HepG2 (cell line): Measurements from ENCODE around the gene C1QL3. TPM values are rescaled to one million over a fixed set of nuclear protein-coding genes. Genes with fewer than 3 reads are reported as not detected.
A peak's percentile ranks its signal among the peaks of the same experiment; 100 is the strongest.

Source experiments
- ATAC-seq: fragments of 200-7000 bp; cut with Tn5 transposase; 3 replicates; pipeline ENCODE4 v1.9.1; 2020; ENCODE audit warnings: mild to moderate bottlenecking, moderate library complexity
- BruUV-seq: library from RNA; stranded (reverse); fragments of 400-500 nt; replicated peaks from 2 replicates; lab custom pipeline; 2021; lab: Mats Ljungman, UMichigan
- CTCF ChIA-PET: fragments of 300-600 bp; formaldehyde crosslinking; extraction: SDS; loops from one replicate; lab custom pipeline; 2021; ENCODE audit warnings: low total read pairs, inconsistent platforms, low intra/inter-chr PET ratio; lab: Yijun Ruan, JAX
- POLR2A ChIA-PET: fragments of 350-600 bp; sonication (Branson Sonifier 250); formaldehyde crosslinking; loops from one replicate; lab custom pipeline; 2020; ENCODE audit warnings: antibody characterized with exemption, inconsistent platforms; lab: Yijun Ruan, JAX
- DNase-seq: peaks from one replicate; pipeline ENCODE4 v3.0.0-alpha.2; 2015; ENCODE audit warnings: low spot score
- FAIRE-seq: peaks from 3 replicates; lab custom pipeline; 2011; peaks lifted over from hg19 to GRCh38; lab: Jason Lieb, UNC
- H2AFZ ChIP-seq: one replicate; pipeline ENCODE4 v1.6.1; 2011; ENCODE audit warnings: low read length, inconsistent platforms
- H3K27ac ChIP-seq: fragments of 300-600 bp; 3 replicates; pipeline ENCODE4 v1.8.0; 2011; ENCODE audit warnings: mixed run types, mild to moderate bottlenecking, mixed read lengths, low read length, inconsistent platforms; ENCODE audit not compliant: insufficient read depth; ENCODE audit errors: extremely low read length
- H3K27me3 ChIP-seq, 2 experiments: fragments of 200-600 bp in 1 of 2; 2 replicates in 1 of 2; 3 replicates in 1 of 2; pipeline versions ENCODE4 v1.6.0 to v1.8.0; 2011; ENCODE audit warnings: low read length in 2 of 2, mild to moderate bottlenecking in 2 of 2, moderate library complexity in 2 of 2, inconsistent platforms in 1 of 2; ENCODE audit not compliant: insufficient read depth in 2 of 2, control insufficient read depth in 1 of 2
- H3K36me3 ChIP-seq, 2 experiments: fragments of 200-600 bp in 1 of 2; replicated peaks in 1 of 2; 2 replicates in 1 of 2; 3 replicates in 1 of 2; pipeline versions ENCODE4 v1.5.1 to v1.8.0; 2011; ENCODE audit warnings: low read length in 2 of 2, inconsistent platforms in 1 of 2; ENCODE audit not compliant: insufficient read depth in 2 of 2, control insufficient read depth in 1 of 2
- H3K4me1 ChIP-seq: 2 replicates; pipeline ENCODE4 v1.5.1; 2012; ENCODE audit warnings: low read length, inconsistent platforms; ENCODE audit not compliant: insufficient read depth
- H3K4me2 ChIP-seq: 2 replicates; pipeline ENCODE4 v1.6.0; 2011; ENCODE audit warnings: low read depth, low read length, inconsistent platforms
- H3K4me3 ChIP-seq, 3 experiments: fragments of 200-600 bp in 1 of 3; sonication (generic), shearing (Covaris generic) in 1 of 3; replicated peaks in 1 of 3; 2 replicates each; pipeline ENCODE4 v1.5.1; 2011 to 2016; ENCODE audit warnings: low read length in 3 of 3, inconsistent platforms in 2 of 3, low read depth in 2 of 3, mild to moderate bottlenecking in 2 of 3, control low read depth in 1 of 3, mixed read lengths in 1 of 3; ENCODE audit not compliant: insufficient read depth in 1 of 3
- H3K79me2 ChIP-seq: one replicate; pipeline ENCODE4 v1.6.1; 2011; ENCODE audit warnings: low read length, inconsistent platforms; ENCODE audit not compliant: insufficient read depth
- H3K9ac ChIP-seq: 2 replicates; pipeline ENCODE4 v1.6.0; 2011; ENCODE audit warnings: mild to moderate bottlenecking, low read depth, low read length, inconsistent platforms; ENCODE audit not compliant: insufficient read depth
- H3K9me3 ChIP-seq: 2 replicates; pipeline ENCODE4 v1.5.1; 2012; ENCODE audit warnings: mild to moderate bottlenecking, low read length
- H4K20me1 ChIP-seq: 2 replicates; pipeline ENCODE4 v1.6.0; 2011; ENCODE audit warnings: inconsistent platforms, mild to moderate bottlenecking, low read length, moderate library complexity; ENCODE audit not compliant: insufficient read depth
- BCL6 ChIP-seq: IDR thresholded peaks from 2 replicates; pipeline ENCODE4 v1.6.1; 2016; ENCODE audit warnings: missing genetic modification reagents, missing compliant biosample characterization
- CTCF ChIP-seq: sonication (generic); formaldehyde crosslinking; IDR thresholded peaks from 2 replicates; pipeline ENCODE4 v1.5.0; 2020; ENCODE audit warnings: mild to moderate bottlenecking, missing genetic modification reagents, moderate library complexity
- HHEX ChIP-seq: IDR thresholded peaks from 2 replicates; pipeline ENCODE4 v1.6.1; 2016; ENCODE audit warnings: control low read depth
- HNRNPH1 ChIP-seq: fragments of 200-400 bp; formaldehyde crosslinking; optimal IDR thresholded peaks from 2 replicates; pipeline ENCODE3; 2017; ENCODE audit warnings: mild to moderate bottlenecking, low read depth, low read length
- STAG1 ChIP-seq: sonication (generic); formaldehyde crosslinking; IDR thresholded peaks from 2 replicates; pipeline ENCODE4 v1.4.0; 2020; ENCODE audit warnings: missing genetic modification reagents
- TAF15 ChIP-seq: fragments of 200-400 bp; formaldehyde crosslinking; IDR thresholded peaks from one replicate; pipeline ENCODE4 v1.6.1; 2018; ENCODE audit warnings: mild to moderate bottlenecking, low read depth, low read length; ENCODE audit not compliant: poor library complexity, severe bottlenecking
- ZNF407 ChIP-seq: sonication (generic); formaldehyde crosslinking; IDR thresholded peaks from one replicate; pipeline ENCODE4 v1.5.1; 2020; ENCODE audit warnings: mild to moderate bottlenecking, missing genetic modification reagents; ENCODE audit errors: not compliant biosample characterization
- WGBS: methylation state at CpG from one replicate; pipeline ENCODE4 v1.1.6; 2017; ENCODE audit warnings: low lambda C conversion rate; 5-methylcytosine and 5-hydroxymethylcytosine counted together
- in situ Hi-C: cut with HindIII; loops from 2 replicates; pipeline ENCODE4 v1.10.0; 2017; ENCODE audit warnings: low pct_unique_long_range_greater_than_20kb; ENCODE audit not compliant: extremely low pct_ligation_motif_present
- intact Hi-C: fragments of 100-400 bp; cut with micrococcal nuclease; formaldehyde crosslinking; loops from one replicate; pipeline ENCODE4 v1.10.0; 2022; ENCODE audit not compliant: unreplicated experiment
- polyA plus RNA-seq, 8 experiments: library from polyadenylated mRNA; depleted of rRNA in 3 of 8; stranded (reverse) in 7 of 8; unstranded in 1 of 8; fragments of >200 nt; fragmentation: Illumina TruSeq in 4 of 8; extraction: Trizol in 4 of 8; gene quantifications; 2 replicates each; pipeline versions ENCODE4 v1.2.1 to v1.2.3, GENCODE V29; 2011 to 2016; ENCODE audit warnings: low read depth in 4 of 8, missing spikeins in 1 of 8, mixed read lengths in 1 of 8; ENCODE audit not compliant: insufficient read depth in 1 of 8
- total RNA-seq, 5 experiments: library from RNA; depleted of rRNA; stranded (reverse); fragments of >200 nt; fragmentation: Illumina TruSeq; extraction: Trizol; gene quantifications; 2 replicates each; pipeline ENCODE4 v1.2.3, GENCODE V29; 2016; ENCODE audit warnings: low read depth in 1 of 5

C1QL3 gene
- total and polyA plus RNA-seq, 2 of the 13 experiments (the other 11 are each of a cell fraction or from before 2014, with no cell fraction given), result not detected

- no peak for TF ChIP-seq ZNF407 (CRISPR knock-in tag)
Measured at GRCh38 chr10:16527452-16527851, 5.8 kb upstream of the C1QL3 start (continued).

GRCh38 chr10:16520900-16521299, 779 bp downstream of the C1QL3 start:
- in situ Hi-C loops, result no loop called here
- peak; percentile 81 for ATAC-seq
- Histone ChIP-seq H3K79me2 (no peaks in the 10 kb centered on the region), H3K9ac (no peak overlapping the region)
- POLR2A ChIA-PET, result no interaction called here
- TF ChIP-seq HNRNPH1 (no peak), BCL6 (CRISPR knock-in tag) (no peak), HHEX (CRISPR knock-in tag) (no peak), TAF15 (no peak), CTCF (CRISPR knock-in tag) (peak; percentile 48), STAG1 (CRISPR knock-in tag) (peak; percentile 38)
- TF ChIP-seq, all 625 proteins: peak for 2
- Histone ChIP-seq H3K9me3 (no peaks in the 10 kb centered on the region), H3K4me3 (peak overlapping the region; percentile 19 to 48 (median 34); a peak in 4 of 6 replicates), H3K27me3 (peaks cover 1 to 30% of the 10 kb centered on the region in 2 experiments; a peak in 2 of 5 replicates), H3K27ac (no peak overlapping the region), H4K20me1 (no peaks in the 10 kb centered on the region), H3K36me3 (no peaks in the 10 kb centered on the region), H3K4me2 (peak overlapping the region; percentile 60), H2AFZ (no peak overlapping the region), H3K4me1 (no peaks in the 10 kb centered on the region)
- no peak for FAIRE-seq
- CTCF ChIA-PET, result no interaction called here
- WGBS, result no CpG with 5 or more reads among the region's 39 CpGs
- intact Hi-C loops, result no loop called here
- DNase-seq, result no peak
- no TSS peak for BruUV-seq
